HepG2 (cell line): Measurements from ENCODE around the gene CA4. TPM values are rescaled to one million over a fixed set of nuclear protein-coding genes. Genes with fewer than 3 reads are reported as not detected.

Experiments
- CHD4 ChIP-seq: fragments of 200-600 bp; sonication (generic); IDR thresholded peaks from 2 replicates; pipeline ENCODE4 v1.7.0; 2017; ENCODE audit warnings: mild to moderate bottlenecking, low read length, borderline replicate concordance
- ETV5 ChIP-seq: IDR thresholded peaks from 2 replicates; pipeline ENCODE4 v1.6.1; 2018; ENCODE audit warnings: missing biosample characterization, missing genetic modification reagents, inconsistent platforms, borderline replicate concordance
- HIVEP1 ChIP-seq: sonication (generic); formaldehyde crosslinking; IDR thresholded peaks from 2 replicates; pipeline ENCODE4 v1.4.0; 2020; ENCODE audit warnings: mild to moderate bottlenecking, missing genetic modification reagents
- NFE2 ChIP-seq: sonication (generic); formaldehyde crosslinking; IDR thresholded peaks from 2 replicates; pipeline ENCODE4 v1.4.0; 2020; ENCODE audit warnings: missing genetic modification reagents
- NPAS2 ChIP-seq: sonication (generic); formaldehyde crosslinking; IDR thresholded peaks from 2 replicates; pipeline ENCODE4 v1.8.0; 2022; ENCODE audit warnings: mild to moderate bottlenecking, missing genetic modification reagents, borderline replicate concordance
- ZNF776 ChIP-seq: sonication (generic); formaldehyde crosslinking; IDR thresholded peaks from 2 replicates; pipeline ENCODE4 v1.4.0; 2020; ENCODE audit warnings: mild to moderate bottlenecking, missing genetic modification reagents
- ZSCAN20 ChIP-seq: sonication (generic); formaldehyde crosslinking; IDR thresholded peaks from 2 replicates; pipeline ENCODE4 v1.4.0; 2020; ENCODE audit warnings: missing genetic modification reagents, mild to moderate bottlenecking, borderline replicate concordance
- polyA plus RNA-seq, 8 experiments: library from polyadenylated mRNA; depleted of rRNA in 3 of 8; stranded (reverse) in 7 of 8; unstranded in 1 of 8; fragments of >200 nt; fragmentation: Illumina TruSeq in 4 of 8; extraction: Trizol in 4 of 8; gene quantifications; 2 replicates each; pipeline versions ENCODE4 v1.2.1 to v1.2.3, GENCODE V29; 2011 to 2016; ENCODE audit warnings: low read depth in 4 of 8, missing spikeins in 1 of 8, mixed read lengths in 1 of 8; ENCODE audit not compliant: insufficient read depth in 1 of 8
- total RNA-seq, 5 experiments: library from RNA; depleted of rRNA; stranded (reverse); fragments of >200 nt; fragmentation: Illumina TruSeq; extraction: Trizol; gene quantifications; 2 replicates each; pipeline ENCODE4 v1.2.3, GENCODE V29; 2016; ENCODE audit warnings: low read depth in 1 of 5
- TF ChIP-seq, protein P1 (sequence below): sonication (generic); formaldehyde crosslinking; IDR thresholded peaks from 2 replicates; pipeline ENCODE4 v1.4.0; 2020; ENCODE audit warnings: missing genetic modification reagents, borderline replicate concordance
- TF ChIP-seq, protein P2 (sequence below): sonication (generic); formaldehyde crosslinking; IDR thresholded peaks from 2 replicates; pipeline ENCODE4 v1.5.0; 2020; ENCODE audit warnings: mild to moderate bottlenecking, missing genetic modification reagents, borderline replicate concordance
- TF ChIP-seq, protein P3 (sequence below): sonication (generic); formaldehyde crosslinking; IDR thresholded peaks from 2 replicates; pipeline ENCODE4 v1.4.0; 2020; ENCODE audit warnings: missing genetic modification reagents
- TF ChIP-seq, protein P4 (sequence below): sonication (generic); formaldehyde crosslinking; IDR thresholded peaks from 2 replicates; pipeline ENCODE4 v1.4.0; 2020; ENCODE audit warnings: mild to moderate bottlenecking, missing genetic modification reagents

Gene CA4
- total and polyA plus RNA-seq, 2 of the 13 experiments (the other 11 are each of a cell fraction or from before 2014, with no cell fraction given), result not detected

DNA sequence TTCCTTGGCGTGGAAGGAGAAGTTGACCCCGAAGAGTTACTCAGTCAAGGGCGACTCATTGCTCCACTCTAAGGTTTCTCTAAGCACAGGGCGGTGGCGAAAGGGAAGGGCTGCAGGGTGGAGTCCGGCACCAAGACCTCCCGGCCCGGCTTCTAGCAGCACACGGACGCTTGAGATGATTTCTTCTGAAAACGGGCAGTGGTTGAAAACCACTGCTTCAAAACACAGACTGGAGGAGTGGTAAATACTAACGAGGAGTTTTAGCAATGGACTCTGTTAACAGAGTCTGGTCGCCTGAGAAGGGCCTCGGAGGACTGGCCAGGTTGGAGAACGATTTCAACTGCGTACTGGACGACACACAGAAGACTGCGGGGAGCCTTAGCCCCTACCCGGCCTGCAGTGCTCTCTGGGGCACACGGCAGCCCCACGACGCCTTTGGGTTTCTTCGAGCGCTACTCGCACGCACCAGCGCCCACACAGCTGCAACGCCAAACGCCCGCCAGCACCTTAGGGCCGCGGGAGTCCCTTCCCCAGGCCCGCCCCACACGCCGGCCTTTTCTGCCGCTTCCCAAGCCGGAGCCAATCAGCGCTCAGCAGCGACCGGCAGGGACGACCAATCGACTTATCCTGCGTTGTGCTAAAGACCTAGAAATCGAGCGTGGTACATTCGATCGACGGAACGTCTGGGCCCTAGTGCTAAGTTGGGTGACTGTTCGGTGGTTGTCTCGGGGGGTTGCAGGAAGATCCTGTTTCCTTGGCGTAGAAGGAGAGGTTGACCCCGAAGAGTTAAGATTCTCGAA, 14.4 kb upstream of the CA4 start (continued):
- TF ChIP-seq, protein P1, sequence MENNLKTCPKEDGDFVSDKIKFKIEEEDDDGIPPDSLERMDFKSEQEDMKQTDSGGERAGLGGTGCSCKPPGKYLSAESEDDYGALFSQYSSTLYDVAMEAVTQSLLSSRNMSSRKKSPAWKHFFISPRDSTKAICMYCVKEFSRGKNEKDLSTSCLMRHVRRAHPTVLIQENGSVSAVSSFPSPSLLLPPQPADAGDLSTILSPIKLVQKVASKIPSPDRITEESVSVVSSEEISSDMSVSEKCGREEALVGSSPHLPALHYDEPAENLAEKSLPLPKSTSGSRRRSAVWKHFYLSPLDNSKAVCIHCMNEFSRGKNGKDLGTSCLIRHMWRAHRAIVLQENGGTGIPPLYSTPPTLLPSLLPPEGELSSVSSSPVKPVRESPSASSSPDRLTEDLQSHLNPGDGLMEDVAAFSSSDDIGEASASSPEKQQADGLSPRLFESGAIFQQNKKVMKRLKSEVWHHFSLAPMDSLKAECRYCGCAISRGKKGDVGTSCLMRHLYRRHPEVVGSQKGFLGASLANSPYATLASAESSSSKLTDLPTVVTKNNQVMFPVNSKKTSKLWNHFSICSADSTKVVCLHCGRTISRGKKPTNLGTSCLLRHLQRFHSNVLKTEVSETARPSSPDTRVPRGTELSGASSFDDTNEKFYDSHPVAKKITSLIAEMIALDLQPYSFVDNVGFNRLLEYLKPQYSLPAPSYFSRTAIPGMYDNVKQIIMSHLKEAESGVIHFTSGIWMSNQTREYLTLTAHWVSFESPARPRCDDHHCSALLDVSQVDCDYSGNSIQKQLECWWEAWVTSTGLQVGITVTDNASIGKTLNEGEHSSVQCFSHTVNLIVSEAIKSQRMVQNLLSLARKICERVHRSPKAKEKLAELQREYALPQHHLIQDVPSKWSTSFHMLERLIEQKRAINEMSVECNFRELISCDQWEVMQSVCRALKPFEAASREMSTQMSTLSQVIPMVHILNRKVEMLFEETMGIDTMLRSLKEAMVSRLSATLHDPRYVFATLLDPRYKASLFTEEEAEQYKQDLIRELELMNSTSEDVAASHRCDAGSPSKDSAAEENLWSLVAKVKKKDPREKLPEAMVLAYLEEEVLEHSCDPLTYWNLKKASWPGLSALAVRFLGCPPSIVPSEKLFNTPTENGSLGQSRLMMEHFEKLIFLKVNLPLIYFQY, result peak; percentile 38; the same call in 1 of the 2 replicates
- TF ChIP-seq, protein P2, sequence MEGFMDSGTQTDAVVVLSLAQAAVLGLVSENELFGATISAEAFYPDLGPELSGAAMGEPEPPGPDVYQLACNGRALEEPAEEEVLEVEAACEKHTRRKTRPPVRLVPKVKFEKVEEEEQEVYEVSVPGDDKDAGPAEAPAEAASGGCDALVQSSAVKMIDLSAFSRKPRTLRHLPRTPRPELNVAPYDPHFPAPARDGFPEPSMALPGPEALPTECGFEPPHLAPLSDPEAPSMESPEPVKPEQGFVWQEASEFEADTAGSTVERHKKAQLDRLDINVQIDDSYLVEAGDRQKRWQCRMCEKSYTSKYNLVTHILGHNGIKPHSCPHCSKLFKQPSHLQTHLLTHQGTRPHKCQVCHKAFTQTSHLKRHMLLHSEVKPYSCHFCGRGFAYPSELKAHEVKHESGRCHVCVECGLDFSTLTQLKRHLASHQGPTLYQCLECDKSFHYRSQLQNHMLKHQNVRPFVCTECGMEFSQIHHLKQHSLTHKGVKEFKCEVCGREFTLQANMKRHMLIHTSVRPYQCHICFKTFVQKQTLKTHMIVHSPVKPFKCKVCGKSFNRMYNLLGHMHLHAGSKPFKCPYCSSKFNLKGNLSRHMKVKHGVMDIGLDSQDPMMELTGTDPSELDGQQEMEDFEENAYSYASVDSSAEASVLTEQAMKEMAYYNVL (CRISPR knock-in tag), result 0 out of 2 replicates have a peak, but pooled peaks have one; percentile 2
- TF ChIP-seq NFE2, result no peak
- TF ChIP-seq CHD4, result no peak
- TF ChIP-seq NPAS2 (CRISPR knock-in tag), result no peak
- peak; percentile 89 for TF ChIP-seq ZSCAN20
- peak; percentile 36; the same call in 1 of the 2 replicates for TF ChIP-seq ETV5 (CRISPR knock-in tag)
- TF ChIP-seq, protein P3, sequence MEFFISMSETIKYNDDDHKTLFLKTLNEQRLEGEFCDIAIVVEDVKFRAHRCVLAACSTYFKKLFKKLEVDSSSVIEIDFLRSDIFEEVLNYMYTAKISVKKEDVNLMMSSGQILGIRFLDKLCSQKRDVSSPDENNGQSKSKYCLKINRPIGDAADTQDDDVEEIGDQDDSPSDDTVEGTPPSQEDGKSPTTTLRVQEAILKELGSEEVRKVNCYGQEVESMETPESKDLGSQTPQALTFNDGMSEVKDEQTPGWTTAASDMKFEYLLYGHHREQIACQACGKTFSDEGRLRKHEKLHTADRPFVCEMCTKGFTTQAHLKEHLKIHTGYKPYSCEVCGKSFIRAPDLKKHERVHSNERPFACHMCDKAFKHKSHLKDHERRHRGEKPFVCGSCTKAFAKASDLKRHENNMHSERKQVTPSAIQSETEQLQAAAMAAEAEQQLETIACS, result peak; percentile 68
- TF ChIP-seq, protein P4, sequence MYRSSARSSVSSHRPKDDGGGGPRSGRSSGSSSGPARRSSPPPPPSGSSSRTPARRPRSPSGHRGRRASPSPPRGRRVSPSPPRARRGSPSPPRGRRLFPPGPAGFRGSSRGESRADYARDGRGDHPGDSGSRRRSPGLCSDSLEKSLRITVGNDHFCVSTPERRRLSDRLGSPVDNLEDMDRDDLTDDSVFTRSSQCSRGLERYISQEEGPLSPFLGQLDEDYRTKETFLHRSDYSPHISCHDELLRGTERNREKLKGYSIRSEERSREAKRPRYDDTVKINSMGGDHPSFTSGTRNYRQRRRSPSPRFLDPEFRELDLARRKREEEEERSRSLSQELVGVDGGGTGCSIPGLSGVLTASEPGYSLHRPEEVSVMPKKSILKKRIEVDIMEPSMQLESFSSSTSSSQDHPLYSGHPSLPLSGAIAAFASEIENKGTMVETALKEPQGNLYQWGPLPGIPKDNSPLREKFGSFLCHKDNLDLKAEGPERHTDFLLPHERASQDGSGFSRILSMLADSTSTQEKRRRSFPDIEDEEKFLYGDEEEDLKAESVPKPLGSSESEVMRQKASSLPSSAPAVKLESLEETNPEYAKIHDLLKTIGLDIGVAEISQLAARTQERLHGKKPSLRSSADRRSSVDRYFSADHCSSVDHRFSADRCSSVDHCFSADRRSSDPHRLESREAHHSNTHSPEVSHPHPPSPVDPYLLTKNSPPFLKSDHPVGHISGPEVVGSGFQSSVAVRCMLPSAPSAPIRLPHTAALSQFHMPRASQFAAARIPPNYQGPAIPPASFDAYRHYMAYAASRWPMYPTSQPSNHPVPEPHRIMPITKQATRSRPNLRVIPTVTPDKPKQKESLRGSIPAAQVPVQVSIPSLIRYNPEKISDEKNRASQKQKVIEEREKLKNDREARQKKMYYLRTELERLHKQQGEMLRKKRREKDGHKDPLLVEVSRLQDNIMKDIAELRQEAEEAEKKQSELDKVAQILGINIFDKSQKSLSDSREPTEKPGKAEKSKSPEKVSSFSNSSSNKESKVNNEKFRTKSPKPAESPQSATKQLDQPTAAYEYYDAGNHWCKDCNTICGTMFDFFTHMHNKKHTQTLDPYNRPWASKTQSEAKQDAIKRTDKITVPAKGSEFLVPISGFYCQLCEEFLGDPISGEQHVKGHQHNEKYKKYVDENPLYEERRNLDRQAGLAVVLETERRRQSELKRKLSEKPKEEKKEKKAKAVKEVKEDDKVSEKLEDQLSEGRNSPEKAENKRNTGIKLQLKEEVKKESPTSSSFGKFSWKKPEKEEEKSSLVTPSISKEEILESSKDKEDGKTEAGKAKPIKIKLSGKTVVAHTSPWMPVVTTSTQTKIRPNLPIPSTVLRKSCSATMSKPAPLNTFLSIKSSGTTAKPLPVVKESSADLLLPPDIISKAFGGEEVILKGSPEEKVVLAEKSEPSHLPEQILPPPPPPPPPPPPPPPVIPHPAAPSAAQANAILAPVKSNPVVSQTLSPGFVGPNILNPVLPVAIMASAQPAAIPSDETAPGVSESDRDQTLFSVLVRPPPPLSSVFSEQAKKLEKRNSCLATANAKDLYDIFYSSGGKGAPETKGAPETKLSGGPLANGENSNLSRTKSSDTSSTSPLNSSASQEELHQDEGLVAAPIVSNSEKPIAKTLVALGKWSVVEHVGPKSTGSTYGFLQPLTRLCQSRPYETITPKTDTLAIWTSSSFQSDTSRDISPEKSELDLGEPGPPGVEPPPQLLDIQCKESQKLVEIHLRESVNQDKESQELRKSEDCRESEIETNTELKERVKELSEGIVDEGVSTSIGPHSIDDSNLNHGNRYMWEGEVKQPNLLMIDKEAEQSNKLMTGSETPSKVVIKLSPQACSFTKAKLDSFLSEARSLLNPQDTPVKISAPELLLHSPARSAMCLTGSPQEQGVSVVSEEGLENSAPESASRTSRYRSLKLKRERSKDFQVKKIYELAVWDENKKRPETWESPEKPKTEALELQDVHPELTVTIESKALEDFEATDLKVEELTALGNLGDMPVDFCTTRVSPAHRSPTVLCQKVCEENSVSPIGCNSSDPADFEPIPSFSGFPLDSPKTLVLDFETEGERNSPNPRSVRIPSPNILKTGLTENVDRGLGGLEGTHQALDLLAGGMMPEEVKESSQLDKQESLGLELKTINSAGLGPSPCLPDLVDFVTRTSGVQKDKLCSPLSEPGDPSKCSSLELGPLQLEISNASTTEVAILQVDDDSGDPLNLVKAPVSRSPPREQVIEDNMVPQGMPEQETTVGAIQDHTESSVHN, result peak; percentile 83; the same call in 1 of the 2 replicates
- peak; percentile 75 for TF ChIP-seq HIVEP1 (CRISPR knock-in tag)
- peak; percentile 60; the same call in 1 of the 2 replicates for TF ChIP-seq ZNF776 (CRISPR knock-in tag)
